ENCODE data around the gene FZD7.

Gene FZD7

DNA sequence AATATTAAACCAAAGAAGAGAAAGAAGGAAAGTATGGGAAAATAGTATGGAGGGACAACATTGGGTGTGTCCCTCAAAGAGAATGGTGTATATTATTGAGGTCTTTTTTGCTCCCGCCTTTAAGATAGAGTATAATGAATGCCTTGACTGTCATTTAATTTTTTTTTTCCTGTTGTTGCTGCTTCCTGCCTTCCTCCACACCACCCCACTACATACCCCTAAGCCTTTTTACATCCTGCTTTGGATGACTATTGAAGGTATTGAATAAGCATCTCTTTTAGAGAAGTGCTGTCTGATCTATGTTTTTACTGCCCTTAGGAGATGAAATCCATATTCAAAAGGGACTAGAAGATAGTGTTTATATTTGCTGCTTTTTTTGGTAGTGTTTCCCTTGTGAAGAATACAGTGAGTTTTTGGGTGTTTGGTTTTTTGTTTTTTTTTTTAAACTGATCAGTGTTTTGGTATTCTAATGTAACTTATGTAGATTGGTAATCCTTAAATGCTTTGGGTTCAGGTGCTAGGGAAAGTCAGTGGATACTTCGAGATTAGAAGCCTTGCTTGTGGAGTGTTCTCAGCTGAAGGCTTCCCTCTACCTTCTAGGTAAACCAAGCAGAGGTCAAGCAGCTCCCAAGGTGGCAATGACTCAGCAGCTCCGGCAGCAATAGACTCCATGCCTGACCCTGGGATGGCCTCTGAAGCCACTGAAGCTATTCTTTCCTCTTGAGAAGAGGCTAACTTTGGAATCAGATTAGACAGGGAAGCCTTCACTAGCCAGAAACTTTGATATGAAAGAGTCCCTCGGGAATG is 5.0 kb downstream of the FZD7 start:
- no peak for FAIRE-seq

DNA sequence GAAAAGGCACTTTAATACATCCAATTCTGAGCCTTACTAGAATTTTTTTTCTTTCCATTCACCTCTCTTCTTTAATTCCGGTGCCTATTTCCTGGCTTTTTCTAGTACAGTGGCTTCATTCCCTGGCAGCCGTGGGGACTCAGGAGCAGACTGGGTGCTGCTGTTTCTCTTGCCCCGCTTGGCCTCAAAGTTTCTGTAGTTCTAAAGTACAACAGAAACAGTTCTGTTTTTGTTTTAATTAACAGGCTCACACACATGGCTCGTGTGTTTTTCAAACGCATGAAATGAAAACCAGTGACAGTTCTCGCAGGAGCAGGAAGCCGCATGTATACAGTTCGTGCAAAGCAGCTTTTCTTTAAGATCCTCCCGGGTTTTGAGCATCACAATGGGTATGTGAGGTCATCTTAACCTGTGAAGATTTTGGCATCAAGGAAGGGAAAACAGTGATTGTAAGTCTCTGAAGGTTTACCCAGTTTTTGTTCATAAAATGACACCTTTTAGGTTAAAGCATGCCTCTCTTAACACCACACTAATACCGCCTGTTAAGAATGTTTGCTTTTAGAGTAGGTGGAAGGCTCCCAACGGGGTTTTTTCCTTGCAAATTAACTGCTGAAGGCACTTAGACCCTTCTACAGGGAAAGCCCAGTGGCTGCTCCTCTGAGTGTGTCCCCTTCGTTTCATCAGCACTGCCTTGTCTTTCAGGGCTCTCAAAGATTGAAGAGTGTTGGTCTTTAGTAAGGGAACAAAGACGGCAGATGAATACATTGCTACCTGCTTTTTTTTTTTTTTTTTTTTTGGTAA is 5.8 kb downstream of the FZD7 start:
- FAIRE-seq: no peak

GRCh38 chr2:202040079-202040844 is 6.6 kb downstream of the FZD7 start:
- FAIRE-seq: no peak

DNA sequence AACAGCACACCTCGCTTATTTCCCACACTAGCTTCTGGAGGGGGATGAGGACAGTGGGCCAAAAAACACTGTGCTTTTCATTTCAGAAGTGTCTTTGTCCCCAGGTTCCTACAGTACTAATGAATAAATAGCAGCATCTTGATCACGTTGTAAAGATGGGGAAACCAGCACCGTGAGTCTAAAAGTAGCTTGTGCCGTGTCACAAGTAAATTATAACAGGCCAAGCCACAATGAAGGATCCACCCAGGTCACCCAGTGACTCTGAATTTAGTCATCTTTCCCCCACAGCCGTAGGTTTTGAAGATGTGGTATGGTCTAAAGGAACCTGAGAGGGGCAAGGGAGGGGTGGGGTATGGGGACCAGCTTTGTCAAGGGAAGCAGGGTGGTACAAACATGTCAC is 8.8 kb downstream of the FZD7 start:
- no peak for FAIRE-seq

DNA sequence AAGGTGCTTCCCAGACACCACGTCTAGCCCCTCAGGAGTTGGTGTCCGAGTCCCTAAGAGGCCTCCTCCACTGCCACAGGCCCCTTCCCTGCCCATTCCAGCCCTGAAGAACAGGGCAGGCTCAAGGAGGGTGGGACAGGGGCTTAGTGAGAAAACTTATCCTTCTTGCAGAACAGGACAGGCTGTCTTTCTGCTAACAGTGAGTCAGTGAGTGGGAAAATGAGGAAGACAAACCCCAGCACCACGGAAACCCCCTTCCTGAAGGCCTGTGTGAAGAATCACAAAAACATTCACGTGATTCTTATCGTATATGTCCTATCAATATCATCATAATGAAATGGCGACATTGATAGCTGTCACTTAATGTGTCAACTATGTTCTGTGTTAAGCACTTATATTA is 9.8 kb downstream of the FZD7 start:
- no peak for FAIRE-seq

DNA sequence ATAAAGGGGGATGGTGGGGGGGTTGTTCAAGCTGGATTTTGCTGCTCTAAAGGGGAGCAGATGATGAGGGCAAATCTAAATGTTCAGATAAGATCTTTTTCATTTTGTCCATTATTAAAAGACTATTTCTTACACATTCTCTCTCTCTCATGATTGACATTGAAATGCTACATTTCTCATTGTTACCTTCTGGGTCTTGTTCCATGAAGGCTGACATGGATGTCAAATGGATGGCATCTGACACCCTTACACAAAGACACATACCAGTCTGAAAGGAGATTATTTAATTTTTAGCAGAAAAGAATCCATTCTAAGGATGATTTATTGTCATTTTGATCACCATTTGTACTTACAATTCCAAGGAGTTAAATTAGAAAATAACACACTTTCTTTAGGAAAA is 11.1 kb downstream of the FZD7 start:
- FAIRE-seq: no peak

DNA sequence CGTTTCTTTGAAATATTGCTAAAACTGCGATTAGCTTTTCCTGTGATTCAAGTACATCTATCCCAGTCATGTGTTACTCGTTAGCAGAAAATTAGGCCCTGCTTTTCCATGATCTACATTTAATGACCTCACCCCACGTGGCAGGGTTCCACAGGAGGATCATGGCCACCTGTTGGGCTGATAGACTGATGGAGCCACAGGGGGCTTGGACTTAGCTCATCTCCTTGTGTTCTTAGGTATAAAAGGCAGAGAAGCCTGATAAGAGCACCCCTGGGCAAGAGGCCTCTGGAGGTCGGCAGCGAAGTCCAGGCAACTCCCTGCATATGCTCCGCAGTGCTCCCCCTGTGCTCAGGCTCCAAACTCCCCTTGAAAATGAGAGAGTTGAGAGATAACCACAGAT is 12.9 kb downstream of the FZD7 start:
- FAIRE-seq: no peak

- no peak for FAIRE-seq
Measured at GRCh38 chr2:202049092-202049728, 15.6 kb downstream of the FZD7 start.

DNA sequence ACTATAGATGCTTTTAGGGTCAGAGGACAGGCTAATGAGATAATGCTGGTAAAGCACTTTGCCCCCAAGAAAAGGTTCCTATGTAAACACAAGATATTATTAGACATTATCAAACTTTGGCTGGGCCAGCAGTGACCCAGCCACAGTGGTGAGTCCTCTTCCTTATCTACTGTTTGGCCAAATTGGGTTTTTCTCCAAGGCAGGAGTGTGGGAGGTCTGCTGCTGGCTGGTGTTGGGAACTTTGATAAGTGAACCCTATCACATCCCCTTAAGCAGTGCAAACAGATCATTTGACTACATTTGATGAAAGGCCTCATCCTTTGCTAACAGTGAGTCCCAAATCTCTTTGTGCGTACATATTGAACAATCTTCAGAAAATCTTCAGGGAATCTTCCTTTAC is 16.2 kb downstream of the FZD7 start:
- FAIRE-seq: no peak

DNA sequence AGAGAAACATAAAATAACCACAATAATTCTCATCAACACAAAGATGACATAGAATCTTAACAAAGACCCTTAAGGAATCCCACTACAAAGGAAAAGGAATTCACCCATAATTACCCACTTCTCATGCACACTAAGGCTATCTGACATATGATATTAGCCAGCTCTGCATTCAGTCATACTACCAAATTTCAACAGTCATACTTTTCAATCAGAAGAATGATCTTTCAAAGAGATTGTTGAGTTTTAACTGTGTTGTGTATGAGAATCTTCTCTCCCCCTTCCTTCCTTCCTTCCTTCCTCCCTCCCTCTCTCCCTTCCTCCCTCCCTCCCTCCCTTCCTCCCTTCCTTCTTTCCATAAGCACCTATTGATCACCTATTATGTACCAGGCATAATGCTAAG is 17.0 kb downstream of the FZD7 start:
- no peak for FAIRE-seq

DNA sequence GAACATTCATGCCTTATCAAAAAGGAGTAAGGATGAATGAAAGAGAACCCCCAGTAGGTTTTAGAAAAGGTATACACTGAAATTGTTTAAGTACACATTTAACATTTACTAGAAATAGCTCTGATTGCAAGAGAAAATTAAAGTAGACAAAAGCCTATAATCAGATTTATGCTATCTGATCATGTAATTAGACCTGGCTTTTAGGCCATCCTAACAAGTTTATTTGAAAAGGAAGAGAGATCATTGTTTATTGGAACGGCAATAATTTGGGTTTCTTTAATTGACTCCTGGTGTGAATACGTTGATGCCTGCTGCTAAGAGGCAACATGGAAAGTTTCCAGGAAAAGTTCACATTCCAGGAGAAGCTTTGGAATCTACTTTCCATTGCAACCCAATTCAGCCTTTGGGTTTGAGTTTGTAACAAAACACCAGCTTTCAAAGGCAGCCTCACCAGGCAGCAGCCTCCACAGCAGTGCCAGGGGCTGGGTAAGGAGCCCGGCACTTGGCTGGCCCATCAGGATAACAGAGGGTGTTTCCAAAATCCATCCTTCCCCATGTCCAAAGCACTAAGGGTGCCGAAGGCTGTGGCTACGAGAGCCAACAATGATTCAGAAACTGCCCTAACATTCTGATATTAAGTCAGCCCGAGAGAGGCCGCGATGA is 18.0 kb downstream of the FZD7 start:
- FAIRE-seq: no peak

- no peak for FAIRE-seq
Measured at GRCh38 chr2:202052235-202052634, 18.6 kb downstream of the FZD7 start.

DNA sequence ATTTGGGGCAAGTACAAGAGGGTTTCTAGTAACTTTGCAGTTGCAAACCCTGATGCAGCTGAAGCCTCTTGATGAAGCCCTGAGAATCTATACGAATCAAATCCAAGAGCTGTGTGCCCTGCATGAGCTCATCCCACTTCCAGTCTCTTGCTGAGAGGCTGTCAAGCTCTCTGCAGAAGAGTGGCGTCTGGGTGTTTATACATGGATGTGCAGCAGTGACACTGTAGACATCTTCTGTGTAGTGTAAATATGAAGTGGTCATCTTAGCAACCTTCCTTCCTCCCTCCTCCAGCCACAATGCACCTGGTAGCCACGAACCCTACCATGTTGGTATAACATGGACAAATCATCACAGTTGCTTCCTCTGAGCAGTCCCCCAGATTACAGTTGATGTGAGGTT is 21.0 kb downstream of the FZD7 start:
- FAIRE-seq: no peak

DNA sequence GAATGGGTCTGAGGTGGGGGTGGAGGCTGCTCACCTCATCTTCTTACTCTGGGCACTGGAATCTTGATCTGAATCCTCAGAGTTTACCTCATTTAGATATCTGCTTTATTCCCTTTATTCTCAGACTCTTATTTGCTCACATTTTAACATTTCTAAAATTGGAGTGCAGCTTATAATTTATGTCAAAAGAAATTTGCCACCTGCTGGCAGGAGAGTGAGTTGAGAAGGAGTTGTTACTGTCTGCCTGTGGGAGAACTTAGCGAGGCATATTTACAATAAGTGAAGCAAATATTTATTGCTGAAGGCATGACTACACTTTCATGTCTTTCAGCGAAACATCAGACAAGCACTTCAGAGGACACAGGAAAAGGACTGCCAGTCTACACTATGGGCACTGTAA is 23.0 kb downstream of the FZD7 start:
- FAIRE-seq: no peak

DNA sequence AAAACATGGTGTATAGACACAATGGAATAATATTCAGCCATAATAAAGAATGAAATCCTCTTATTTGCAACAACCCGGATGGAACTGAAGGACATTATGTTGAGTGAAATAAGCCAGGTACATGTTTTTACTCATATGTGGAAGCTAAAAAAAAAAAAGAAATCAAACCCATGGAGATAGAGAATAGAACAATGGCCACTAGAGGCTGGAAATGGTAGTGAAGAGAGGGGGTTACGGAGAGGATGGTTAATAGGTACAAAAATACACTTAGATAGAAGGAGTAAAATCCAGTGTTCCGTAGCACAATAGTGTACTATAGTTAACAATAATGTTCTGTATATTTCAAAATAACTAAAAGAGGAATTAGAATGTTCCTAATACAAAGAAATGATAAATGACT is 26.6 kb downstream of the FZD7 start:
- FAIRE-seq: no peak

GRCh38 chr2:202061695-202062094 is 28.0 kb downstream of the FZD7 start:
- FAIRE-seq: no peak

DNA sequence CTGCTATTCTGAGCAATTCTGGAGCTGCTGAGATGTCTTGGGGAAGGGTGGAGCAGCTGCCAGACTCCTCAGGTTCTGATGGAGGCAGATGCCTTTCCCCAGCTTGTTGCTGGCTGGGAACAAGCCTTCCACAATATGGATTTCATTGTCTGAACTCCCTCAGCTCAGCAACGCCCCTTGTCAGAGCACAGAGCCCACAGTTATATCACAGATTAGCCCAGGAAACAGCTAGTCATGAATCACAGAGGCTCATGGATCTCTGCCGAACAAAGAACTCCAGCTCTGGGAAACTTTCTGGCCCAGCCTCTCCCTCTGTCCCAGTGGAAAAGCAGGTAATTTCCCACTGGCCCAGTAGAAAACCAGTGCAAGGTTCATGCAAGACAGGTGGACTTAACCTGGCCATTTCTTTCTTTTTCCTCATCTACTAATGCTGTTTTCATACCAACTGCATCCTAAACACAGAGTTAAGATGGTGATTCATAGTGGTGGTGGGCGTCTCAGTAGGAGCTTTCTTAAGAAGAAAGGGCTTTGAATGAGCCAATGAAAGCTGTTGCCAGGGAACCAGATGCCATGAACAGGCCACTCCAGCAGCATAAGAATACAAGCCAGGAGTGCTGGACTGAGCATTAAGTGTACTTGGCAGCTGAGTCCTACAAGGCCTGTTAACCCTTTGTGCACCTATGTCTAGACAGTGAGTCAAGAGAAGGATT is 30.7 kb downstream of the FZD7 start:
- FAIRE-seq: no peak

DNA sequence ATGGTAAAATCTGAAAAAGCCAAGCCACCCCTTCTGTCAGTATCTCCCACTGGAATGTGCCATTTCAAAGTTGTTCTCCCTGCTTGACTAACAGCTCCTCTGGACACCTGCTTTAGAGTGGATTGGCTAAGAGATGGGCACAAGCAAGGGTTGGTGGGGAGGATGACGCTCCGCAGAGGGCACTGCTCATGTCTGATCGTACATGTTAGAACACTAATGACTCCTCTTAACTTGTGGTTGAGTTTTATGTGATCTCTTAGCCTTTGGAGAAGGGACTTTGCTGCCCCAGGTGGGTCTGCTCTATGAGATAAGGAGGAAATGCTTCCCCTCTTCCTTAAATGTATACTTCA is 31.2 kb downstream of the FZD7 start:
- no peak for FAIRE-seq

GRCh38 chr2:202065876-202066275 is 32.2 kb downstream of the FZD7 start:
- no peak for FAIRE-seq

DNA sequence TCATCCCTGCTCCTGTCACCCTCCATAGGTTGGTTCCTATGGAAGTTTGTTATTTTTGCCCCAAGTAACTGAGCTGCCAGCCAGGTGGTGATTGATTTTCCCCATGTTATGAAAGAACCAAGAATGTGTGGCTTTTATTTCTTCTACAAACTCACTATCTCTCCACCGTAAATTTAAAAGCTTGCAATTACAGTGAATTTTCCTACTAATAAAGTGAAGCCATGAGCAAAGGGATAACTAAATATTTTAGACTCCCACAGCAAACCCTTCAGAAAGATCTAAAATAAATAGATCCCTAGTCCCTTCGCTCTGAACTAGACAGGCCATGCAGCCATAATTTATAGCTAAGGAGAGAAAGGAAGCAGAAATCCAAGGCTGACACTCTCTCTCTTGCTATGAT is 33.2 kb downstream of the FZD7 start:
- no peak for FAIRE-seq

DNA sequence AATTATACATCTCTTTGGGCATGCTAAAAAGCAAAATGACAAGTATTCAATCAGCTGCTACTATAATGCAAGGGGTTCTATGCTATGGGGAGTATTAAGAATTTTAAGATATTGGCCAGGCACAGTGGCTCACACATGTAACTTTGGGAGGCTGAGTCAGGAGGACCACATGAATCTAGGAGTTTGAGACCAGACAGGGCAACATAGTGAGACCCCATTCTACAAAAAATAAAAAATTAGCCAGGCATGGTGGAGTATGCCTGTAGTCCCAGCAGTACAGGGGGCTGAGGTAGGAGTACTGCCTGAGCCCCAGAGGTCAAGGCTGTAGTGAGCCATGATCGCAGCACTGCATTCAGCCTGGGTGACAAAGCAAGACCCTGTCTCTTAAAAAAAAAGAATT is 33.9 kb downstream of the FZD7 start:
- no peak for FAIRE-seq

Measured in colon (tissue), 2 donors.